Peyer's patch (tissue), 4 donors: ENCODE data around the gene SLC25A23.
"Not testable (repeated sequence)": the region's sequence is repeated elsewhere in the genome, so short reads cannot be mapped to it uniquely, and the experiment has no call there.

ENCODE experiments used
- CTCF ChIP-seq, 6 experiments: fragments of 450-650 bp in 4 of 6; fragments of 200-600 bp in 2 of 6; sonication (generic) in 1 of 6; IDR thresholded peaks; one replicate each; pipeline ENCODE4 v1.5.1; 2017 to 2019; ENCODE audit warnings: antibody characterized with exemption in 6 of 6, mild to moderate bottlenecking in 3 of 6, moderate library complexity in 1 of 6
- POLR2A ChIP-seq, 2 donors: fragments of 450-650 bp; IDR thresholded peaks; one replicate each; pipeline ENCODE4 v1.5.1; 2017; ENCODE audit warnings: antibody characterized with exemption in 2 of 2, mild to moderate bottlenecking in 2 of 2, moderate library complexity in 2 of 2

GRCh38 chr19:6428692-6429418, 30.7 kb downstream of the SLC25A23 start:
- not testable (repeated sequence) for TF ChIP-seq POLR2A, CTCF (IDR thresholded peaks at IDR 0.05)
